HepG2 (cell line): ENCODE measurements around the gene DAZAP1. TPM values are rescaled to one million over a fixed set of nuclear protein-coding genes. Genes with fewer than 3 reads are reported as not detected.

ENCODE experiments used
- DMTF1 ChIP-seq: sonication (generic); formaldehyde crosslinking; IDR thresholded peaks from 2 replicates; pipeline ENCODE4 v1.4.0; 2020; ENCODE audit warnings: mild to moderate bottlenecking, missing genetic modification reagents
- EZH2 ChIP-seq: conservative IDR thresholded peaks from 2 replicates; pipeline ENCODE4 v1.6.1; 2012; ENCODE audit warnings: mild to moderate bottlenecking, low read depth, low read length, moderate library complexity
- GPBP1L1 ChIP-seq: sonication (generic); formaldehyde crosslinking; IDR thresholded peaks from 2 replicates; pipeline ENCODE4 v1.5.0; 2020; ENCODE audit warnings: mild to moderate bottlenecking, missing genetic modification reagents
- HMGXB3 ChIP-seq: sonication (generic); formaldehyde crosslinking; IDR thresholded peaks from 2 replicates; pipeline ENCODE4 v1.4.0; 2020; ENCODE audit warnings: missing genetic modification reagents, borderline replicate concordance
- IKZF4 ChIP-seq: sonication (generic); formaldehyde crosslinking; IDR thresholded peaks from 2 replicates; pipeline ENCODE4 v1.5.1; 2020; ENCODE audit warnings: borderline replicate concordance, mild to moderate bottlenecking, low read depth, missing genetic modification reagents; ENCODE audit errors: not compliant biosample characterization
- MTF1 ChIP-seq: sonication (generic); formaldehyde crosslinking; IDR thresholded peaks from 2 replicates; pipeline ENCODE4 v1.5.0; 2020; ENCODE audit warnings: missing genetic modification reagents
- RNF219 ChIP-seq: sonication (generic); formaldehyde crosslinking; IDR thresholded peaks from 2 replicates; pipeline ENCODE4 v1.5.0; 2020; ENCODE audit warnings: mild to moderate bottlenecking, missing genetic modification reagents
- SRSF9 ChIP-seq: fragments of 200-400 bp; formaldehyde crosslinking; IDR thresholded peaks from 2 replicates; pipeline ENCODE4 v1.6.1; 2018; ENCODE audit warnings: borderline replicate concordance, mild to moderate bottlenecking, low read depth, low read length; ENCODE audit not compliant: insufficient read depth, poor library complexity, severe bottlenecking
- TEF ChIP-seq: sonication (generic); formaldehyde crosslinking; IDR thresholded peaks from 2 replicates; pipeline ENCODE4 v1.5.0; 2020; ENCODE audit warnings: missing genetic modification reagents
- TOPORS ChIP-seq: sonication (generic); formaldehyde crosslinking; IDR thresholded peaks from 2 replicates; pipeline ENCODE4 v1.8.0; 2023; ENCODE audit warnings: mild to moderate bottlenecking, missing genetic modification reagents
- XRCC5 ChIP-seq: fragments of 200-400 bp; formaldehyde crosslinking; optimal IDR thresholded peaks from 2 replicates; pipeline ENCODE3; 2017; ENCODE audit warnings: mild to moderate bottlenecking, low read length
- YY1 ChIP-seq: IDR thresholded peaks from 2 replicates; pipeline ENCODE4 v1.6.1; 2011; ENCODE audit warnings: low read length, low read depth, moderate library complexity, mild to moderate bottlenecking; ENCODE audit not compliant: insufficient read depth, insufficient replicate concordance
- ZNF17 ChIP-seq: sonication (generic); formaldehyde crosslinking; IDR thresholded peaks from 2 replicates; pipeline ENCODE4 v1.5.0; 2020; ENCODE audit warnings: mild to moderate bottlenecking, missing genetic modification reagents
- ZNF720 ChIP-seq: sonication (generic); formaldehyde crosslinking; IDR thresholded peaks from 2 replicates; pipeline ENCODE4 v1.4.0; 2020; ENCODE audit warnings: missing genetic modification reagents
- ZNF746 ChIP-seq: sonication (generic); formaldehyde crosslinking; IDR thresholded peaks from 2 replicates; pipeline ENCODE4 v1.8.0; 2022; ENCODE audit warnings: mild to moderate bottlenecking, missing genetic modification reagents
- polyA plus RNA-seq, 8 experiments: library from polyadenylated mRNA; depleted of rRNA in 3 of 8; stranded (reverse) in 7 of 8; unstranded in 1 of 8; fragments of >200 nt; fragmentation: Illumina TruSeq in 4 of 8; extraction: Trizol in 4 of 8; gene quantifications; 2 replicates each; pipeline versions ENCODE4 v1.2.1 to v1.2.3, GENCODE V29; 2011 to 2016; ENCODE audit warnings: low read depth in 4 of 8, missing spikeins in 1 of 8, mixed read lengths in 1 of 8; ENCODE audit not compliant: insufficient read depth in 1 of 8
- total RNA-seq, 5 experiments: library from RNA; depleted of rRNA; stranded (reverse); fragments of >200 nt; fragmentation: Illumina TruSeq; extraction: Trizol; gene quantifications; 2 replicates each; pipeline ENCODE4 v1.2.3, GENCODE V29; 2016; ENCODE audit warnings: low read depth in 1 of 5

Gene DAZAP1
- total and polyA plus RNA-seq, 2 of the 13 experiments (the other 11 are each of a cell fraction or from before 2014, with no cell fraction given), result 63.3 to 79.2 TPM

- TF ChIP-seq HMGXB3 (CRISPR knock-in tag), result 0 out of 2 replicates have a peak, but pooled peaks have one; percentile 32
- no peak for TF ChIP-seq SRSF9
- TF ChIP-seq IKZF4, result no peak
- no peak for TF ChIP-seq TEF
- no peak for TF ChIP-seq DMTF1 (CRISPR knock-in tag)
- no peak for TF ChIP-seq YY1
- peak; percentile 36 for TF ChIP-seq XRCC5
- no peak for TF ChIP-seq MTF1 (CRISPR knock-in tag)
- TF ChIP-seq ZNF746 (CRISPR knock-in tag), result no peak
- TF ChIP-seq TOPORS (CRISPR knock-in tag), result no peak
- no peak for TF ChIP-seq ZNF720 (CRISPR knock-in tag)
- no peak for TF ChIP-seq GPBP1L1 (CRISPR knock-in tag)
- TF ChIP-seq RNF219 (CRISPR knock-in tag), result no peak
- no peak for TF ChIP-seq ZNF17
- no peak for TF ChIP-seq EZH2
Measured at GRCh38 chr19:1402411-1403070, 4.8 kb upstream of the DAZAP1 start (continued).
